Measurements from ENCODE around the gene CUBN.

Gene CUBN

GRCh38 chr10:17062009-17062408 is 67.6 kb downstream of the CUBN start:
- TF ChIP-seq CTCF (IDR thresholded peaks at IDR 0.05), result no peak
- H3K4me1 ChIP-seq, result peaks cover 6% of the 10 kb centered on the region
- H3K36me3 ChIP-seq (ENCODE audit: control insufficient read depth, insufficient read depth, low read length), result no peaks in the 10 kb centered on the region
- no peak overlapping the region for H3K4me2 ChIP-seq (ENCODE audit: low read length)
- no peaks in the 10 kb centered on the region for H3K9me3 ChIP-seq (ENCODE audit: control insufficient read depth, low read length)
- no peak overlapping the region for H3K4me3 ChIP-seq (ENCODE audit: low read depth, low read length)
- no peaks in the 10 kb centered on the region for H3K27me3 ChIP-seq (ENCODE audit: control insufficient read depth, insufficient read depth, low read length)
- H3K79me2 ChIP-seq, result no peaks in the 10 kb centered on the region
- no peak overlapping the region for H3K27ac ChIP-seq
- no peak overlapping the region for H3K9ac ChIP-seq
- no peak overlapping the region for H2AFZ ChIP-seq

- Histone ChIP-seq H3K9ac (no peak overlapping the region), H3K27me3 (ENCODE audit: control insufficient read depth, insufficient read depth, low read length) (no peaks in the 10 kb centered on the region), H2AFZ (no peak overlapping the region), H3K79me2 (no peaks in the 10 kb centered on the region), H3K4me3 (ENCODE audit: low read depth, low read length) (no peak overlapping the region), H3K36me3 (ENCODE audit: control insufficient read depth, insufficient read depth, low read length) (no peaks in the 10 kb centered on the region), H3K9me3 (ENCODE audit: control insufficient read depth, low read length) (no peaks in the 10 kb centered on the region), H3K4me2 (ENCODE audit: low read length) (no peak overlapping the region), H3K4me1 (peaks cover 6% of the 10 kb centered on the region), H3K27ac (no peak overlapping the region)
- TF ChIP-seq CTCF (IDR thresholded peaks at IDR 0.05), result no peak
These were observed 68.2 kb downstream of the CUBN start for GRCh38 chr10:17061418-17061817.

DNA sequence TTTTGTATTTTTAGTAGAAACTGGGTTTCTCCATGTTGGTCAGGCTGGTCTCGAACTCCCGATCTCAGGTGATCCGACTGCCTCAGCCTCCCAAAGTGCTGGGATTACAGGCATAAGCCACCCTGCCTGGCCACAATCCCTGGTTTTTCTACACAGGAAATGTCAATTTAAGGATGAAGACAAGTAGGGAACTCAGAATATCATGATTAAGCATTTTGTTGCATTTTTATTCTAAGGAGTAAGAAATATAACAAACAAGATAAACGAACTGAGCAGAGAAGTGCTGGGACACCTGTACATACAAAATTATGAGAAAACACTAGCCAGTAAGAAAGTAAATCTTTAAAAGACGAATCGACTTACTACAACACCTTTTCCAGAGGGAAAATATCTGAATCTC is 69.3 kb downstream of the CUBN start:
- TF ChIP-seq CTCF (IDR thresholded peaks at IDR 0.05), result no peak
- no peak overlapping the region for H3K4me3 ChIP-seq (ENCODE audit: low read depth, low read length)

GRCh38 chr10:17059197-17059688 is 70.4 kb downstream of the CUBN start:
- peaks cover 6% of the 10 kb centered on the region for H3K4me1 ChIP-seq
- TF ChIP-seq CTCF (IDR thresholded peaks at IDR 0.05), result no peak
- no peak overlapping the region for H3K4me3 ChIP-seq (ENCODE audit: low read depth, low read length)
- H2AFZ ChIP-seq, result no peak overlapping the region
- H3K9ac ChIP-seq, result no peak overlapping the region
- H3K4me2 ChIP-seq (ENCODE audit: low read length), result no peak overlapping the region
- H3K27me3 ChIP-seq (ENCODE audit: control insufficient read depth, insufficient read depth, low read length), result no peaks in the 10 kb centered on the region
- no peaks in the 10 kb centered on the region for H3K79me2 ChIP-seq
- H3K27ac ChIP-seq, result no peak overlapping the region
- H3K9me3 ChIP-seq (ENCODE audit: control insufficient read depth, low read length), result no peaks in the 10 kb centered on the region
- H3K36me3 ChIP-seq (ENCODE audit: control insufficient read depth, insufficient read depth, low read length), result no peaks in the 10 kb centered on the region

More for the DNA sequence above, 69.3 kb downstream of the CUBN start:
- no peak overlapping the region for H3K27ac ChIP-seq
- no peak overlapping the region for H3K9ac ChIP-seq
- H3K27me3 ChIP-seq (ENCODE audit: control insufficient read depth, insufficient read depth, low read length), result no peaks in the 10 kb centered on the region
- H3K4me2 ChIP-seq (ENCODE audit: low read length), result no peak overlapping the region
- H2AFZ ChIP-seq, result no peak overlapping the region
- H3K36me3 ChIP-seq (ENCODE audit: control insufficient read depth, insufficient read depth, low read length), result no peaks in the 10 kb centered on the region
- H3K4me1 ChIP-seq, result peaks cover 6% of the 10 kb centered on the region
- no peaks in the 10 kb centered on the region for H3K79me2 ChIP-seq
- H3K9me3 ChIP-seq (ENCODE audit: control insufficient read depth, low read length), result no peaks in the 10 kb centered on the region

GRCh38 chr10:17058093-17058492 is 71.5 kb downstream of the CUBN start:
- Histone ChIP-seq H3K4me3 (ENCODE audit: low read depth, low read length) (no peak overlapping the region), H3K9me3 (ENCODE audit: control insufficient read depth, low read length) (no peaks in the 10 kb centered on the region), H3K36me3 (ENCODE audit: control insufficient read depth, insufficient read depth, low read length) (no peaks in the 10 kb centered on the region), H3K9ac (no peak overlapping the region), H3K4me1 (peaks cover 4% of the 10 kb centered on the region), H3K27me3 (ENCODE audit: control insufficient read depth, insufficient read depth, low read length) (no peaks in the 10 kb centered on the region), H3K27ac (no peak overlapping the region), H2AFZ (no peak overlapping the region), H3K4me2 (ENCODE audit: low read length) (no peak overlapping the region), H3K79me2 (no peaks in the 10 kb centered on the region)
- TF ChIP-seq CTCF (IDR thresholded peaks at IDR 0.05), result no peak

All from parathyroid adenoma (tissue), 2 donors.